IMR-90 (cell line): ENCODE measurements around the gene NXPH1. TPM values are rescaled to one million over a fixed set of nuclear protein-coding genes. Genes with fewer than 3 reads are reported as not detected.

Source experiments
- ATAC-seq: fragments of 200-7000 bp; cut with Tn5 transposase; 2 replicates; pipeline ENCODE4 v1.9.1; 2020; ENCODE audit warnings: low read depth, mild to moderate bottlenecking, moderate library complexity
- BruUV-seq: library from RNA; stranded (reverse); fragments of 400-500 nt; replicated peaks from 2 replicates; lab custom pipeline; 2021; lab: Mats Ljungman, UMichigan
- CTCF ChIA-PET: fragments of 300-600 bp; formaldehyde crosslinking; extraction: SDS; loops from one replicate; lab custom pipeline; 2021; ENCODE audit warnings: antibody characterized with exemption; lab: Yijun Ruan, JAX
- POLR2A ChIA-PET: fragments of 300-600 bp; sonication (Branson Sonifier 250); formaldehyde crosslinking; loops from one replicate; lab custom pipeline; 2022; ENCODE audit warnings: antibody characterized with exemption; ENCODE audit not compliant: unreplicated experiment; lab: Charles Lee
- DNase-seq: peaks from one replicate; pipeline ENCODE4 v3.0.0; 2013
- H2AFZ ChIP-seq: replicated peaks from 2 replicates; pipeline ENCODE3; 2013; ENCODE audit warnings: low read length, mild to moderate bottlenecking; ENCODE audit not compliant: poor library complexity
- H2AK5ac ChIP-seq: 2 replicates; pipeline ENCODE4 v1.6.1; 2013; ENCODE audit warnings: low read depth, low read length, inconsistent platforms
- H2AK9ac ChIP-seq: replicated peaks from 2 replicates; pipeline ENCODE3; 2013; ENCODE audit warnings: mild to moderate bottlenecking, low read depth, low read length, moderate library complexity; ENCODE audit not compliant: poor library complexity
- H2BK120ac ChIP-seq: 2 replicates; pipeline ENCODE4 v1.6.1; 2013; ENCODE audit warnings: low read depth, low read length, inconsistent platforms
- H2BK15ac ChIP-seq: 3 replicates; pipeline ENCODE4 v1.6.1; 2013; ENCODE audit warnings: low read depth, low read length, inconsistent platforms
- H2BK20ac ChIP-seq: 2 replicates; pipeline ENCODE4 v1.6.1; 2013; ENCODE audit warnings: low read depth, mild to moderate bottlenecking, inconsistent platforms, low read length, moderate library complexity
- H2BK5ac ChIP-seq: 2 replicates; pipeline ENCODE4 v1.6.1; 2013; ENCODE audit warnings: mild to moderate bottlenecking, low read depth, low read length, inconsistent platforms; ENCODE audit not compliant: poor library complexity, severe bottlenecking
- H3K14ac ChIP-seq: replicated peaks from 2 replicates; pipeline ENCODE4 v1.6.1; 2013; ENCODE audit warnings: low read depth, low read length, inconsistent platforms
- H3K18ac ChIP-seq: 2 replicates; pipeline ENCODE4 v1.6.1; 2013; ENCODE audit warnings: low read depth, low read length, control low read depth
- H3K23ac ChIP-seq: 2 replicates; pipeline ENCODE4 v1.6.1; 2013; ENCODE audit warnings: low read depth, low read length, inconsistent platforms
- H3K27ac ChIP-seq: 2 replicates; pipeline ENCODE4 v1.5.1; 2013; ENCODE audit warnings: mild to moderate bottlenecking, control low read depth, low read length; ENCODE audit not compliant: insufficient read depth
- H3K27me3 ChIP-seq: 2 replicates; pipeline ENCODE4 v1.6.1; 2013; ENCODE audit warnings: low read length; ENCODE audit not compliant: control insufficient read depth, insufficient read depth
- H3K36me3 ChIP-seq: 2 replicates; pipeline ENCODE4 v1.6.1; 2013; ENCODE audit warnings: low read length, mixed read lengths; ENCODE audit not compliant: control insufficient read depth, insufficient read depth
- H3K4ac ChIP-seq: 2 replicates; pipeline ENCODE4 v1.6.1; 2013; ENCODE audit warnings: low read depth, low read length, inconsistent platforms
- H3K4me1 ChIP-seq: 2 replicates; pipeline ENCODE4 v1.6.1; 2013; ENCODE audit warnings: low read length, mixed read lengths; ENCODE audit not compliant: control insufficient read depth, insufficient read depth
- H3K4me2 ChIP-seq: 2 replicates; pipeline ENCODE4 v1.6.1; 2013; ENCODE audit warnings: low read depth, mild to moderate bottlenecking, control low read depth, low read length, moderate library complexity
- H3K4me3 ChIP-seq: 2 replicates; pipeline ENCODE4 v1.5.1; 2013; ENCODE audit warnings: low read depth, mild to moderate bottlenecking, control low read depth, low read length, moderate library complexity; ENCODE audit not compliant: insufficient read depth
- H3K56ac ChIP-seq: 2 replicates; pipeline ENCODE4 v1.6.1; 2013; ENCODE audit warnings: low read length, inconsistent platforms; ENCODE audit not compliant: insufficient read depth; ENCODE audit errors: extremely low read depth
- H3K79me1 ChIP-seq, 2 experiments: 2 replicates each; pipeline ENCODE4 v1.6.1; 2013; ENCODE audit warnings: low read length in 2 of 2, inconsistent platforms in 1 of 2, low read depth in 1 of 2
- H3K9ac ChIP-seq: 2 replicates; pipeline ENCODE4 v1.6.1; 2013; ENCODE audit warnings: low read depth, low read length, control low read depth
- H3K9me1 ChIP-seq: 2 replicates; pipeline ENCODE4 v1.6.1; 2013; ENCODE audit warnings: low read length, inconsistent platforms; ENCODE audit not compliant: insufficient read depth
- H3K9me3 ChIP-seq: 2 replicates; pipeline ENCODE4 v1.6.1; 2013; ENCODE audit warnings: low read length; ENCODE audit not compliant: control insufficient read depth, insufficient read depth
- H4K20me1 ChIP-seq: 2 replicates; pipeline ENCODE4 v1.6.1; 2013; ENCODE audit warnings: low read length, inconsistent platforms; ENCODE audit not compliant: insufficient read depth
- H4K5ac ChIP-seq: 2 replicates; pipeline ENCODE4 v1.6.1; 2013; ENCODE audit warnings: mild to moderate bottlenecking, low read depth, low read length, control low read depth
- H4K8ac ChIP-seq, 2 experiments: 2 replicates each; pipeline ENCODE4 v1.6.1; 2013; ENCODE audit warnings: low read depth in 2 of 2, low read length in 2 of 2, control low read depth in 1 of 2, inconsistent platforms in 1 of 2
- H4K91ac ChIP-seq: 2 replicates; pipeline ENCODE4 v1.6.1; 2013; ENCODE audit warnings: low read depth, low read length, inconsistent platforms; ENCODE audit not compliant: insufficient read depth
- BHLHE40 ChIP-seq: fragments of 150-350 bp; IDR thresholded peaks from 2 replicates; pipeline ENCODE4 v1.6.1; 2016; ENCODE audit warnings: mild to moderate bottlenecking, low read depth, low read length
- CEBPB ChIP-seq: IDR thresholded peaks from 2 replicates; pipeline ENCODE4 v1.6.1; 2012; ENCODE audit warnings: low read depth, low read length, improper control_type of control experiment
- CHD1 ChIP-seq: IDR thresholded peaks from 2 replicates; pipeline ENCODE4 v1.6.1; 2012; ENCODE audit warnings: low read depth, low read length, improper control_type of control experiment
- MAZ ChIP-seq: IDR thresholded peaks from 2 replicates; pipeline ENCODE4 v1.6.1; 2012; ENCODE audit warnings: low read depth, mild to moderate bottlenecking, low read length, improper control_type of control experiment, moderate library complexity, borderline replicate concordance
- NFE2L2 ChIP-seq: fragments of 150-350 bp; IDR thresholded peaks from 2 replicates; pipeline ENCODE4 v1.6.1; 2016; ENCODE audit warnings: low read depth, mild to moderate bottlenecking, low read length
- POLR2A ChIP-seq: IDR thresholded peaks from 2 replicates; pipeline ENCODE4 v1.6.1; 2012; ENCODE audit warnings: mild to moderate bottlenecking, low read depth, low read length
- RFX5 ChIP-seq: IDR thresholded peaks from 2 replicates; pipeline ENCODE4 v1.8.0; 2012; ENCODE audit warnings: low read depth, mild to moderate bottlenecking, low read length, moderate library complexity
- SMC3 ChIP-seq: fragments of 150-350 bp; IDR thresholded peaks from 2 replicates; pipeline ENCODE4 v1.6.1; 2016; ENCODE audit warnings: low read depth, mild to moderate bottlenecking, antibody characterized with exemption, low read length, moderate library complexity
- dilution Hi-C: fragments of 300-500 bp; cut with HindIII; formaldehyde crosslinking; loops from one replicate; pipeline ENCODE4 v1.14.3; 2018; ENCODE audit warnings: low sequenced_read_pairs; ENCODE audit not compliant: unreplicated experiment
- in situ Hi-C: fragments of 300-500 bp; cut with MboI; formaldehyde crosslinking; loops from 3 replicates; pipeline ENCODE4 v1.14.3; 2019; ENCODE audit warnings: low sequenced_read_pairs, inconsistent platforms, mixed read lengths
- intact Hi-C: fragments of 100-400 bp; cut with micrococcal nuclease; formaldehyde crosslinking; loops from 2 replicates; pipeline ENCODE4 v1.10.0; 2022
- polyA plus RNA-seq, 3 experiments: library from polyadenylated mRNA; depleted of rRNA; stranded (reverse); fragments of >200 nt; gene quantifications; 2 replicates each; pipeline ENCODE4 v1.2.3, GENCODE V29; 2012; ENCODE audit warnings: low replicate concordance in 1 of 3
- total RNA-seq: library from RNA; depleted of rRNA; stranded (reverse); fragments of >200 nt; gene quantifications from 2 replicates; pipeline ENCODE4 v1.2.3, GENCODE V29; 2012
- TF ChIP-seq, protein P1 (sequence below): conservative IDR thresholded peaks from 2 replicates; pipeline ENCODE4 v1.5.1; 2012; ENCODE audit warnings: mild to moderate bottlenecking, low read depth, low read length, improper control_type of control experiment

Gene NXPH1
- total and polyA plus RNA-seq, 2 of the 4 experiments (the other 2 are of a cell fraction) = not detected

- ChIA-PET CTCF (no interaction called here), POLR2A (no interaction called here)
- Histone ChIP-seq H4K8ac (no peak overlapping the region), H3K27me3 (no peaks in the 10 kb centered on the region), H4K5ac (no peak overlapping the region), H2BK20ac (no peak overlapping the region), H3K4me1 (no peaks in the 10 kb centered on the region), H3K23ac (no peak overlapping the region), H2BK120ac (no peak overlapping the region), H2AFZ (no peak overlapping the region), H3K9ac (no peak overlapping the region), H3K4ac (no peak overlapping the region), H2AK9ac (no peak overlapping the region), H3K18ac (no peak overlapping the region), H3K14ac (no peak overlapping the region), H2AK5ac (no peak overlapping the region), H3K9me1 (no peaks in the 10 kb centered on the region), H3K79me1 (no peaks in the 10 kb centered on the region), H2BK15ac (no peak overlapping the region), H4K20me1 (no peaks in the 10 kb centered on the region), H4K91ac (no peak overlapping the region), H3K9me3 (peaks cover 14% of the 10 kb centered on the region), H3K56ac (no peak overlapping the region), H3K36me3 (no peaks in the 10 kb centered on the region), H3K4me2 (no peak overlapping the region), H3K27ac (no peak overlapping the region), H3K4me3 (no peak overlapping the region), H2BK5ac (no peak overlapping the region)
- BruUV-seq = no TSS peak
- no peak for ATAC-seq
- DNase-seq = no peak
- no peak for TF ChIP-seq CEBPB
- TF ChIP-seq CHD1 = no peak
- TF ChIP-seq NFE2L2 = no peak
- no peak for TF ChIP-seq SMC3
- no peak for TF ChIP-seq MAZ
- TF ChIP-seq, protein P1, sequence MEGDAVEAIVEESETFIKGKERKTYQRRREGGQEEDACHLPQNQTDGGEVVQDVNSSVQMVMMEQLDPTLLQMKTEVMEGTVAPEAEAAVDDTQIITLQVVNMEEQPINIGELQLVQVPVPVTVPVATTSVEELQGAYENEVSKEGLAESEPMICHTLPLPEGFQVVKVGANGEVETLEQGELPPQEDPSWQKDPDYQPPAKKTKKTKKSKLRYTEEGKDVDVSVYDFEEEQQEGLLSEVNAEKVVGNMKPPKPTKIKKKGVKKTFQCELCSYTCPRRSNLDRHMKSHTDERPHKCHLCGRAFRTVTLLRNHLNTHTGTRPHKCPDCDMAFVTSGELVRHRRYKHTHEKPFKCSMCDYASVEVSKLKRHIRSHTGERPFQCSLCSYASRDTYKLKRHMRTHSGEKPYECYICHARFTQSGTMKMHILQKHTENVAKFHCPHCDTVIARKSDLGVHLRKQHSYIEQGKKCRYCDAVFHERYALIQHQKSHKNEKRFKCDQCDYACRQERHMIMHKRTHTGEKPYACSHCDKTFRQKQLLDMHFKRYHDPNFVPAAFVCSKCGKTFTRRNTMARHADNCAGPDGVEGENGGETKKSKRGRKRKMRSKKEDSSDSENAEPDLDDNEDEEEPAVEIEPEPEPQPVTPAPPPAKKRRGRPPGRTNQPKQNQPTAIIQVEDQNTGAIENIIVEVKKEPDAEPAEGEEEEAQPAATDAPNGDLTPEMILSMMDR = no peak
- TF ChIP-seq BHLHE40 = no peak
- no peak for TF ChIP-seq POLR2A
- TF ChIP-seq RFX5 = no peak
- dilution Hi-C loops = no loop called here
- intact Hi-C loops = no loop called here
- in situ Hi-C loops = no loop called here
Observed at GRCh38 chr7:8714791-8715190, 281.4 kb downstream of the NXPH1 start.
